Measurements from ENCODE around the gene DPF3.

The DPF3 gene

DNA sequence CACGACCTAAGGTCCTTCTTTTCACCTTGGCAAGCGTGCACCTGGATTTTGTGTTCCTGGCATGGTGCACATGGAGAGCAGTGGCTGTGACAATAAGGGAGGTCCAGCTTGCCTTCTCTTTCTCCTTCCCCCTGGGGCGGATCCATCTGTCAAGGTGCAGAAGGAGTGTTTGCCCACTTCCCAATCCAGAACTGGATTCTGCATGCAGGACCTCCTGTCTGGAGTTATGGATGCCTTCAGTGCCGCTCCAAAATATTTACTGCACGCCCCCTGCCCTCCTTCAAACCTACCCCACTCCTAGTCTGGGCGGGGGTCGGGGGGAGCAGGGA, 192.7 kb downstream of the DPF3 start:
- Histone ChIP-seq H3K4me1 (ENCODE audit: control insufficient read depth in 5 of 5, insufficient read depth in 5 of 5, low read length in 5 of 5) (peaks cover 0 to 11% (median 8%) of the 10 kb centered on the region in 5 donors), H3K27ac (ENCODE audit: low read depth, low read length) (no peak overlapping the region), H3K36me3 (ENCODE audit: control insufficient read depth in 5 of 5, insufficient read depth in 5 of 5, low read length in 5 of 5) (no peaks in the 10 kb centered on the region), H3K9ac (ENCODE audit: low read length in 5 of 5) (no peak overlapping the region), H3K27me3 (ENCODE audit: control insufficient read depth in 5 of 5, insufficient read depth in 4 of 5, low read length in 5 of 5) (no peaks in the 10 kb centered on the region), H3K4me3 (ENCODE audit: low read depth in 1 of 5, low read length in 5 of 5) (no peak overlapping the region), H3K9me3 (ENCODE audit: control insufficient read depth in 5 of 5, low read length in 5 of 5) (peaks cover 0 to 3% (median 0%) of the 10 kb centered on the region in 5 donors)

DNA sequence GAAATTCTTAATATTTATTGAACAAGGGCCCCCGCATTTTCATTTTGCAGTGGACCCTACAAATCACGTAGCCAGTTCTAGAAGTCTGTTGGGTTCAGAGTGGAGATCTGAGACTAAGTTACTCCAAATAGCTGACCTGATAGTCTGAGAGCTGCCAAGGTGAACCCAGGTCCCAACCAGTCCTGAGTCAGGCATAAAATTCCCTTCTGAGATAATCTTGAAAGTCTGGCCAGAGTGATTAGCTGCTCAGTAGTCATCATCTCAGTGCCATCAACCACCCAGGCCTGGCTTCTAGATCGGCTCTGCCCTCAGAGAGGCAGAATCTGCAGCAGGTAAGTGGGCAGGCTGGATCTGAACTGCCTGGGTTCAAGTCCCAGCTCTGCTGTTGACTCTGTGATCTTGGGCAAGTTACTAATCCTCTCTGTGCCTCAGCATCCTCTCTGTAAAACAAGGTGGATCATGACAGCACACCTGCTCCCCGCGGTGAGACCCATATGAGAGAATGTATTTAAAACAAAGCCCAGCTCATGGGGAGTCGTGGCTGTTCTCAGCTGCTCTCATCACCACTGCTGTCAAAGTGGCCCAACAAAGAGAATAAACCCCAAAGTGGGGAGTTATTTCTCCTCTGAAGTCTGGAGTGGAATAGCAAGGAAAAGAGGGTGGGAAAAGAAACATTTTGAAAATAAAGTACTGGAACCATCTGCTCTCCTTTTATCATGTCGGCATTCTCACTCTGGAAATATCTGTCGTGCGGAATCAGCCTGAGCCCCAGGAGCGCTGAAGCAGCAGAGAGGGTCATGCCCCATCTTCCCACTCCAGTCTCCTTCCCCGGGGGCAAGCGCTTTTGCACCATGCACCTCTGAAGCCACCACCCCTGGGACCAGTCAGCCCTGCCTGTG, 193.3 kb downstream of the DPF3 start:
- Histone ChIP-seq H3K4me3 (ENCODE audit: low read depth in 1 of 5, low read length in 5 of 5) (no peak overlapping the region), H3K27me3 (ENCODE audit: control insufficient read depth in 5 of 5, insufficient read depth in 4 of 5, low read length in 5 of 5) (no peaks in the 10 kb centered on the region), H3K36me3 (ENCODE audit: control insufficient read depth in 5 of 5, insufficient read depth in 5 of 5, low read length in 5 of 5) (no peaks in the 10 kb centered on the region), H3K9me3 (ENCODE audit: control insufficient read depth in 5 of 5, low read length in 5 of 5) (peaks cover 0 to 3% (median 0%) of the 10 kb centered on the region in 5 donors), H3K27ac (ENCODE audit: low read depth, low read length) (no peak overlapping the region), H3K4me1 (ENCODE audit: control insufficient read depth in 5 of 5, insufficient read depth in 5 of 5, low read length in 5 of 5) (peaks cover 0 to 11% (median 8%) of the 10 kb centered on the region in 5 donors), H3K9ac (ENCODE audit: low read length in 5 of 5) (no peak overlapping the region)

DNA sequence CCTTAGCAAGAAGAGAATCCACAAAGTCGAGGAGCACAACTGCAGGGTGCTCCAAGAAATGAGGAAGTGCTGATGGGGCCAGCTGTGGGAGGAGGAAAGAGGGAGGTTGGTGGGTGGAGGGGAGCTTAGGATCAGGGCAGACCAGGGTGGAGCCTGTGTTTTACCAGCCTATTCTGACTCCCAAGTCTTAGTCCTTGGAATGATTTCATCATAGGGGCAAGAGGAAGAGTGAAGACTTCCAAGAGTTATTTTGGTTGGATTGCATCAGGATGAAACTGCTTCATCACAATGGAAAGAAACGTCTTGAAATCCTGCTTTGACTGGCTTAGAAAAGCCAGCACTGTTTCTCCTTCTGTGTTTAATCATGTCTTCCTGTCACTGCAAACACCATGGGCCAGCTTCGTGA, 194.0 kb downstream of the DPF3 start:
- no peaks in the 10 kb centered on the region for H3K36me3 ChIP-seq (ENCODE audit: control insufficient read depth in 5 of 5, insufficient read depth in 5 of 5, low read length in 5 of 5)
- peaks cover 0 to 3% (median 0%) of the 10 kb centered on the region in 5 donors for H3K9me3 ChIP-seq (ENCODE audit: control insufficient read depth in 5 of 5, low read length in 5 of 5)
- no peak overlapping the region for H3K27ac ChIP-seq (ENCODE audit: low read depth, low read length)
- no peaks in the 10 kb centered on the region for H3K27me3 ChIP-seq (ENCODE audit: control insufficient read depth in 5 of 5, insufficient read depth in 4 of 5, low read length in 5 of 5)
- H3K4me1 ChIP-seq (ENCODE audit: control insufficient read depth in 5 of 5, insufficient read depth in 5 of 5, low read length in 5 of 5) = peaks cover 0 to 11% (median 8%) of the 10 kb centered on the region in 5 donors
- no peak overlapping the region for H3K9ac ChIP-seq (ENCODE audit: low read length in 5 of 5)
- H3K4me3 ChIP-seq (ENCODE audit: low read depth in 1 of 5, low read length in 5 of 5) = no peak overlapping the region

DNA sequence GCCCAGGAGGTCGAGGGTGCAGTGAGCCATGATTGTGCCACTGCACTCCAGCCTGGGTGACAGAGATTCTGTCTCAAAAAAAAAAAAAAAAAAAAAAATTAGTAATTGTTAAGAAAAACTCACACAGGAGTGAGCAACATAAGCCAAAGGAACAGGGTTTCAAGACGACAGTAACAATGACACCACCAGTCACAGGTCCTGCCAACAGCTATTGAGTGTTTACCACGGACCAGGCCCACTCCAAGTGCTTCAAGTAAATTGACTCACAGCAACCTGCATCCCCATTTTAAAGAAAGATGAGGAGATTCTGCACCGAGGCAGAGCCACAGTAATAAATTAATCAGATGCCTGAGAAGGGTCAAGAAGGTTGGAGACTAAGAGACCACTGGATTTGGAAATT, 194.5 kb downstream of the DPF3 start:
- no peak overlapping the region for H3K27ac ChIP-seq (ENCODE audit: low read depth, low read length)
- H3K4me3 ChIP-seq (ENCODE audit: low read depth in 1 of 5, low read length in 5 of 5) = no peak overlapping the region
- no peaks in the 10 kb centered on the region for H3K27me3 ChIP-seq (ENCODE audit: control insufficient read depth in 5 of 5, insufficient read depth in 4 of 5, low read length in 5 of 5)
- no peaks in the 10 kb centered on the region for H3K36me3 ChIP-seq (ENCODE audit: control insufficient read depth in 5 of 5, insufficient read depth in 5 of 5, low read length in 5 of 5)
- H3K9me3 ChIP-seq (ENCODE audit: control insufficient read depth in 5 of 5, low read length in 5 of 5) = peaks cover 0 to 3% (median 0%) of the 10 kb centered on the region in 5 donors
- H3K4me1 ChIP-seq (ENCODE audit: control insufficient read depth in 5 of 5, insufficient read depth in 5 of 5, low read length in 5 of 5) = peaks cover 0 to 11% (median 8%) of the 10 kb centered on the region in 5 donors
- no peak overlapping the region for H3K9ac ChIP-seq (ENCODE audit: low read length in 5 of 5)

DNA sequence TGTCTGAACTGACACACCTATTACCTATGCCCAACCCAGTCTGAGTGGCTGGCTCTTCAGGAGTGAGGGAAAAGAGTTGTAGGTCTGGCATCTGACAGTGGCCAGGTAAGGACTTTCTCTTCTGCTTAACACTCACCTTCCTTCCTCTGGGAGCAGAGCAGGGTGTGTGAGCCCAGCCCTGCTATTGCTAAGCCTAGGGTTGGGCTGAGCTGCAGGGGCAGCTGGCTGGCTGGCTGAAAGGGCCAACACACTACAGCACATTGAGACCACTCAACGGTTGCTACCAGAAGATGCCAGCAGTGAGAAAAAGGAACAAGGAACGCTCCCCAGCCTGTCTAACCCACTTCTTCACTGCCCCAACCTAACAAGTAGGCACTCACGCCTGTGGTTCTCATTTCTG, 201.2 kb downstream of the DPF3 start:
- no peak overlapping the region for H3K27ac ChIP-seq (ENCODE audit: low read depth, low read length)
- no peak overlapping the region for H3K9ac ChIP-seq (ENCODE audit: low read length in 5 of 5)
- H3K4me3 ChIP-seq (ENCODE audit: low read depth in 1 of 5, low read length in 5 of 5) = no peak overlapping the region

DNA sequence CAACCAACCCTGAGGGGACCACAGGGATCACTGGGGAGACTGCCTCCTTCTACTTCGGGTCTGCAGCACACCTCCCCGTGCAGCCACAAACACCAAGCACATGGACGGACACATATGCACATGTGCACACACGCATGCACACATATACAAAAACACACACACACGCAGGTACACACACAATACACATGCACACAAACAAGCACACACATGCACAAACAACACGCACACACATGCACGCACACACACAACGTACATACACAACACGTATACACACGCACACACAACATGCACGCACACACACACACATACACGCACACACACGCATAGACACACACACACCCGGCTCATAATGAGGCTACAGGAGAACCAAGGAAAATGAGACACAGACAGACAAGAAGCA, 203.6 kb downstream of the DPF3 start:
- H3K4me3 ChIP-seq (ENCODE audit: low read depth in 1 of 5, low read length in 5 of 5) = no peak overlapping the region
- peaks cover 0 to 7% (median 4%) of the 10 kb centered on the region in 5 donors for H3K36me3 ChIP-seq (ENCODE audit: control insufficient read depth in 5 of 5, insufficient read depth in 5 of 5, low read length in 5 of 5)
- H3K9me3 ChIP-seq (ENCODE audit: control insufficient read depth in 5 of 5, low read length in 5 of 5) = no peaks in the 10 kb centered on the region
- H3K9ac ChIP-seq (ENCODE audit: low read length in 5 of 5) = no peak overlapping the region
- H3K27ac ChIP-seq (ENCODE audit: low read depth, low read length) = no peak overlapping the region
- no peaks in the 10 kb centered on the region for H3K27me3 ChIP-seq (ENCODE audit: control insufficient read depth in 5 of 5, insufficient read depth in 4 of 5, low read length in 5 of 5)
- H3K4me1 ChIP-seq (ENCODE audit: control insufficient read depth in 5 of 5, insufficient read depth in 5 of 5, low read length in 5 of 5) = no peaks in the 10 kb centered on the region

More for the DNA sequence above, 201.2 kb downstream of the DPF3 start:
- H3K27me3 ChIP-seq (ENCODE audit: control insufficient read depth in 5 of 5, insufficient read depth in 4 of 5, low read length in 5 of 5) = no peaks in the 10 kb centered on the region
- no peaks in the 10 kb centered on the region for H3K9me3 ChIP-seq (ENCODE audit: control insufficient read depth in 5 of 5, low read length in 5 of 5)
- H3K4me1 ChIP-seq (ENCODE audit: control insufficient read depth in 5 of 5, insufficient read depth in 5 of 5, low read length in 5 of 5) = no peaks in the 10 kb centered on the region
- peaks cover 0 to 5% (median 4%) of the 10 kb centered on the region in 5 donors for H3K36me3 ChIP-seq (ENCODE audit: control insufficient read depth in 5 of 5, insufficient read depth in 5 of 5, low read length in 5 of 5)

DNA sequence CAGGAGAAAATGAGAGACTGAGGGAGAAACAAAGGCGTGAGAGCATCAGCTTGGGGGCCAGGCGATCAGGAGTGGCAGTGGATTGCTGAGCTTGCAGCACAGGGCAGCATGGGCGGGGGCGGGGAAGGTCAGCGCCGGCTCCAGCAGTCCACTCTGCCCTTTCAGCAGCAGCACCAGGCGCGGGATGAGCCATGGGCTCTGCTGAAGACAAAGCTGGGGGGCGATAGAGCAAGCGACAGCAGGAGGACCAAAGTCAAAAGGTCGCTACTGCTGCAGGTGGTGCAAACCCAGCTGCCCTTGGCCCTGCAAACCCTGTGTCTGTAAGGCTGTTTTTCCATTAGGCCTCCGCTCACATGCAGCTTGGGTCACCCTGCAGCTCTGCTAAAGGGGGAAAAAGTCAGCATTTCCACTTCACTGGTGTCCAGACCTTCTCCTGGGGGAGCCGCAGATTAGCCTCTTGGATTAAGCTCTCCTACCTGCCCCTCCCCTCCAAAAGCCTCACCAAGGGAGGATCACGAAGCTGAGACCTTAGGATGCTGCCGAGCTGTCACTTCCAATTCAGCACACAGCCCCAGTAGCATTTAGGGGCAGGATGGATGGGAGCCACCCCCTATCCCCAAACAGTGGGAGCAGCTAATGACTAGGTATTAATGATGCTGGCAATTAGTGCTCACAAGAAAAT, 204.8 kb downstream of the DPF3 start:
- H3K36me3 ChIP-seq (ENCODE audit: control insufficient read depth in 5 of 5, insufficient read depth in 5 of 5, low read length in 5 of 5) = peaks cover 0 to 7% (median 4%) of the 10 kb centered on the region in 5 donors
- no peak overlapping the region for H3K27ac ChIP-seq (ENCODE audit: low read depth, low read length)
- H3K9ac ChIP-seq (ENCODE audit: low read length in 5 of 5) = no peak overlapping the region
- no peaks in the 10 kb centered on the region for H3K4me1 ChIP-seq (ENCODE audit: control insufficient read depth in 5 of 5, insufficient read depth in 5 of 5, low read length in 5 of 5)
- H3K9me3 ChIP-seq (ENCODE audit: control insufficient read depth in 5 of 5, low read length in 5 of 5) = peaks cover 0 to 6% (median 0%) of the 10 kb centered on the region in 5 donors
- H3K4me3 ChIP-seq (ENCODE audit: low read depth in 1 of 5, low read length in 5 of 5) = no peak overlapping the region
- H3K27me3 ChIP-seq (ENCODE audit: control insufficient read depth in 5 of 5, insufficient read depth in 4 of 5, low read length in 5 of 5) = no peaks in the 10 kb centered on the region

DNA sequence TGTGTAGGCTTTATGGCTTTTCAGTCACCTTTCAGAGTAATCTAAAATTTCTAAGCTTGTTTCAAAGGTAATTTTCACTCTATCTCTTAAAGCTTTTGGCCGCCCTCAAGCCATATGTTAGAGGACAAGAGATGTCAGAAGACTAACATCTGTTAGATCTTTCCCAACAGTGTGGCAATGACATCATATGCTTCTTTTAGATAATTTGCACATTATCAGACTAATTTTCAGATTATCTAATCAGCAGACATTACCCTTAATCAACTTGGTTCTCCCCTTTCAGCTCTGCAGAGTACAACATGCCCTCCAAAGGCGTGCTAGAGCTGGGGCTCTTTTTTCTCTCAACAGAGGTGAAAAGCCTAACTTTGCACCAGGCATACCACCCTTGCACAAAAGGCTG, 207.1 kb downstream of the DPF3 start:
- no peaks in the 10 kb centered on the region for H3K4me1 ChIP-seq (ENCODE audit: control insufficient read depth in 5 of 5, insufficient read depth in 5 of 5, low read length in 5 of 5)
- no peaks in the 10 kb centered on the region for H3K27me3 ChIP-seq (ENCODE audit: control insufficient read depth in 5 of 5, insufficient read depth in 4 of 5, low read length in 5 of 5)
- H3K9me3 ChIP-seq (ENCODE audit: control insufficient read depth in 5 of 5, low read length in 5 of 5) = peaks cover 0 to 6% (median 0%) of the 10 kb centered on the region in 5 donors
- H3K9ac ChIP-seq (ENCODE audit: low read length in 5 of 5) = no peak overlapping the region
- no peak overlapping the region for H3K4me3 ChIP-seq (ENCODE audit: low read depth in 1 of 5, low read length in 5 of 5)
- no peak overlapping the region for H3K27ac ChIP-seq (ENCODE audit: low read depth, low read length)
- H3K36me3 ChIP-seq (ENCODE audit: control insufficient read depth in 5 of 5, insufficient read depth in 5 of 5, low read length in 5 of 5) = peaks cover 0 to 3% (median 0%) of the 10 kb centered on the region in 5 donors

DNA sequence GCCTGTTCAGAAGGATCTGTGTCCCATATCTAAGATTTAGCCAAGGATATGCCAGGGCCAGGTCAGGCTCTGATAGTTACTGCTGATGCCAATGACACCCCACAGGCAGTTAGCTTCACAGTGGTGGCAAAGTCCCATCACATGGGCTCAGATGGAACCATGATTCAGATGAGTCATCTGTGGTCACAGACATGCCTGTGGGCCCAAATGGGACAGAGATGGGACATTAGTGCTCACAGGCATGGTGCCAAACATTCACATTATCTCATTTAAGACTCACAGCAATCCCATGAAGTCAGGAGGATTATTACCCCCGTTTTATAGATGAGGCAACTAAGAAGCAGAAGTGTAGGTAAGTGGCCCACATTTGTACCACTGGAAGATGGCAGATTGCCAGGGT, 207.8 kb downstream of the DPF3 start:
- no peaks in the 10 kb centered on the region for H3K27me3 ChIP-seq (ENCODE audit: control insufficient read depth in 5 of 5, insufficient read depth in 4 of 5, low read length in 5 of 5)
- H3K27ac ChIP-seq (ENCODE audit: low read depth, low read length) = no peak overlapping the region
- peaks cover 0 to 2% (median 0%) of the 10 kb centered on the region in 5 donors for H3K36me3 ChIP-seq (ENCODE audit: control insufficient read depth in 5 of 5, insufficient read depth in 5 of 5, low read length in 5 of 5)
- H3K4me1 ChIP-seq (ENCODE audit: control insufficient read depth in 5 of 5, insufficient read depth in 5 of 5, low read length in 5 of 5) = no peaks in the 10 kb centered on the region
- peaks cover 0 to 6% (median 0%) of the 10 kb centered on the region in 5 donors for H3K9me3 ChIP-seq (ENCODE audit: control insufficient read depth in 5 of 5, low read length in 5 of 5)
- no peak overlapping the region for H3K4me3 ChIP-seq (ENCODE audit: low read depth in 1 of 5, low read length in 5 of 5)
- no peak overlapping the region for H3K9ac ChIP-seq (ENCODE audit: low read length in 5 of 5)

DNA sequence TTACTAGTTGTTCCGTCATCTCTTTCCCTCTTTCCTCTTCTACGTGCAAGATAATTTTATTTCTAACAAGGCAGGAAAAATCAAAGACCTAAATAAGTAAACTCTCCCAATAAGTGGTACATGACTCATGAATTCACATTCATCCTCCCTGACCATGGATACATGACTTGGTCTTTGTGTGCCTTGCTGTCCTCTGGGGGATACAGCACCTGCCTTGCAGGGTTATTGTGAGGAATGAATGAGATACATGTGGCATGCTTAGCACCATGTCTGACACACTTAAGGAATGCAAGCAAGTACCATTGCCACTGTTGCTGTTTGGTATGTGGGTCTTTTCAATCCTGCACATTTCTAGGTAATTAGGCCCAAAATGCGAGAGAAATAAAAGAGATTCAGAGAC, 208.4 kb downstream of the DPF3 start:
- Histone ChIP-seq H3K9me3 (ENCODE audit: control insufficient read depth in 5 of 5, low read length in 5 of 5) (peaks cover 0 to 6% (median 0%) of the 10 kb centered on the region in 5 donors), H3K4me3 (ENCODE audit: low read depth in 1 of 5, low read length in 5 of 5) (no peak overlapping the region), H3K9ac (ENCODE audit: low read length in 5 of 5) (no peak overlapping the region), H3K27ac (ENCODE audit: low read depth, low read length) (no peak overlapping the region), H3K36me3 (ENCODE audit: control insufficient read depth in 5 of 5, insufficient read depth in 5 of 5, low read length in 5 of 5) (peaks cover 0 to 2% (median 0%) of the 10 kb centered on the region in 5 donors), H3K4me1 (ENCODE audit: control insufficient read depth in 5 of 5, insufficient read depth in 5 of 5, low read length in 5 of 5) (no peaks in the 10 kb centered on the region), H3K27me3 (ENCODE audit: control insufficient read depth in 5 of 5, insufficient read depth in 4 of 5, low read length in 5 of 5) (peaks cover 0 to 4% (median 0%) of the 10 kb centered on the region in 5 donors)

All from subcutaneous abdominal adipose tissue (tissue), 5 donors.